ENCODE measurements around the gene NXT1. TPM values are rescaled to one million over a fixed set of nuclear protein-coding genes. Genes with fewer than 3 reads are reported as not detected.

The NXT1 gene
- total RNA-seq (2014; rRNA removed; shearing (Covaris generic)) (30.2 and 40.5 TPM in 2 replicates), polyA plus RNA-seq (2016; fragmentation: Nextera tagmentation; extraction: Ambion mirVana) (34.4 and 39.1 TPM in 2 replicates)
- long read RNA-seq, transcript NXT1-201 (2 exons, 1,123 nt), result major isoform, 33 of 36 reads
- long read RNA-seq, partial matches to known transcripts, result 3 of 36 reads
- long read RNA-seq, other reads (novel, unspliced or antisense), result 0 of 36 reads

DNA sequence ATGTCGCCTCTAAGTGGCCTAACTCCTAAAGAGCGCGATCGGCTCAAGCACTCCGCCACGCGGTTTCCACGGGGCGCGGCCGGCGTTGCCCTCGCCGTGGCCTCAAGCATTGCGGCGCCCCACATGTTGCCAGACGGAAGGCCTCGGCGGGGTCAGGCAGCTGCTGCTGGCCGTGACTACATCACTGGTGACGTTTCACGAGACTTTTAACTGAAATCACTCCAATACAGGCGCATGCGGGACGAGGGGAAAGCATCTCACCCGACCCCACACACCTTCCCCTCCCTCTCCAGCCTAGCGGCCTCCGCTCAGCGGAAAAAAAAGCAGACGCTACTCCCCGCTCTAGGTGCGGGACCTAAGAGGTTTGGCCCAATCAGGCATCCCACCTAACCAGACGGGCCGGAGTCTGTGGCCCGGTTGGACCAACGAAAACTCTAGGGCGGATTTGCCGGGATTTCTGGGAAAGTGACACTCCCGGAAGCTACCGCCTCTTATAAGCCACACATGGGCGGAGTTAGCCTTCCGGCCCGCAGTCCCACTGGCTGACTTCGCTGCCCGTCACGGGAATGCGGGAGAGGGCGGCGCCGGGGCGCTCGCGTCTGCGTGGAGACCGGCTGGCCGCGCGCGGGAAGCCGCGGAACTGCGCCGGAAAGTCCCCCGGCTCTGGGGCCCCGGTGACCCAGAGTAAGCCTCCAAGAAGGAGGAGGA is at the start of gene NXT1:
Gene NXT1, plus strand, starts transcription at position 596 of the 708 bp plus-strand sequence. CDS start 3,251 bp downstream, outside the sequence.
- Mint-ChIP-seq H3K4me1 (peaks cover 22% of the 10 kb centered on the region), H3K27ac (peak within 1 kb of the TSS; percentile 98), H3K36me3 (ENCODE audit: low read depth) (peaks cover 16% of the 10 kb centered on the region; the same call in 2 of the 3 replicates), H3K27me3 (ENCODE audit: insufficient read depth, low read depth, poor library complexity) (peaks cover 14% of the 10 kb centered on the region), H3K4me3 (peak within 1 kb of the TSS; percentile 78), H3K9me3 (no peaks in the 10 kb centered on the region)
- H2AFZ ChIP-seq, result peak within 1 kb of the TSS; percentile 92
- peaks cover 3% of the 10 kb centered on the region; the same call in 1 of the 2 replicates for H3K36me3 ChIP-seq (ENCODE audit: insufficient read depth)
- DNase-seq (ENCODE audit: low spot score) (peak; percentile 99), ATAC-seq (peak; percentile 92)
- H3K27me3 ChIP-seq (ENCODE audit: insufficient read depth), result no peaks in the 10 kb centered on the region
- peaks cover 3% of the 10 kb centered on the region; the same call in 1 of the 2 replicates for H3F3A ChIP-seq (replicated peaks; ENCODE audit: low read depth)
- peaks cover 32% of the 10 kb centered on the region for H3K79me2 ChIP-seq (replicated peaks; ENCODE audit: insufficient read depth)
- H4K20me1 ChIP-seq (replicated peaks; ENCODE audit: insufficient read depth), result peaks cover 16% of the 10 kb centered on the region
- peaks cover 20% of the 10 kb centered on the region for H3K4me1 ChIP-seq (ENCODE audit: insufficient read depth)
- TF ChIP-seq CREB1 (CRISPR knock-in tag; IDR thresholded peaks at IDR 0.05; ENCODE audit: low read depth) (peak; percentile 58), POLR2AphosphoS5 (IDR thresholded peaks at IDR 0.05; ENCODE audit: low read depth) (peak; percentile 75), JUNB (IDR thresholded peaks at IDR 0.05; ENCODE audit: unreplicated experiment) (no peak), ZNF114 (CRISPR knock-in tag; IDR thresholded peaks at IDR 0.05) (no peak), NANOG (IDR thresholded peaks at IDR 0.05; ENCODE audit: borderline replicate concordance) (no peak), EZH2phosphoT487 (IDR thresholded peaks at IDR 0.05; ENCODE audit: unreplicated experiment) (no peak), ZNF331 (CRISPR knock-in tag; IDR thresholded peaks at IDR 0.05; ENCODE audit: low read depth) (no peak), EZH2 (IDR thresholded peaks at IDR 0.05; ENCODE audit: low read depth, unreplicated experiment) (no peak)
- peak within 1 kb of the TSS; percentile 96 for H3K27ac ChIP-seq (ENCODE audit: low read depth)
- H3K4me3 ChIP-seq, result peak within 1 kb of the TSS; percentile 95
- H3K9me2 ChIP-seq (ENCODE audit: insufficient read depth), result no peaks in the 10 kb centered on the region
- H3K4me2 ChIP-seq, result peak within 1 kb of the TSS; percentile 92

DNA sequence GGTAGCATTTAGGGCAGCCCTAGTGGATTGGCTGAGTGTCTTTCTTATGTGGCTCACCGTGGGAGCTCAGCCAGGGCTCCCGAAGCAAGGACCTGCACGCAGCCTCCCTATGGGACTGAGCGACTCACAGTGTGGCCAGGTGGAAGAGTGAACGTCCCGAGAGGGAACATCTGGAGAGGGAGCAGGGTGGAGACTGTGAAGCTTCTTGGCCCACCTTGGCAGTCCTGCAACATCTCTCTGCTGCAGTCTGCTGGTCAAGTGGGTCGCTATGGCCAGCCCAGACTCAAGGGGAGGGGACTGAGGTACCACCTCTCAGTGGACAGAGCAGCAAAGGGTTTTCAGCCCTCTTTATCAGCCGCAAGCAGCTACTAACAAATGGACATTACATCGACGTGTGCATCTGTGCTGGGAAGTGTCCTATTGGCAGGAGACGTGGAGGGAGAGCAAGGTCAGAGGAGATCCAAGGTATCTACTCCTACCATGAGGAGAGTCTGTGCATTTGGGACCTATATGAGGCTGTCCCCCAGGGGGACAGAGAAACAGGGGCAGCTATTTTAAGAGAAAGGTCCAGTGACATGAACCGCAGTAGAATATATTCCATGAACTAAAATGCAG is 49.0 kb upstream of the NXT1 start:
- no peak overlapping the region for H3K4me3 Mint-ChIP-seq
- TF ChIP-seq, protein P1, sequence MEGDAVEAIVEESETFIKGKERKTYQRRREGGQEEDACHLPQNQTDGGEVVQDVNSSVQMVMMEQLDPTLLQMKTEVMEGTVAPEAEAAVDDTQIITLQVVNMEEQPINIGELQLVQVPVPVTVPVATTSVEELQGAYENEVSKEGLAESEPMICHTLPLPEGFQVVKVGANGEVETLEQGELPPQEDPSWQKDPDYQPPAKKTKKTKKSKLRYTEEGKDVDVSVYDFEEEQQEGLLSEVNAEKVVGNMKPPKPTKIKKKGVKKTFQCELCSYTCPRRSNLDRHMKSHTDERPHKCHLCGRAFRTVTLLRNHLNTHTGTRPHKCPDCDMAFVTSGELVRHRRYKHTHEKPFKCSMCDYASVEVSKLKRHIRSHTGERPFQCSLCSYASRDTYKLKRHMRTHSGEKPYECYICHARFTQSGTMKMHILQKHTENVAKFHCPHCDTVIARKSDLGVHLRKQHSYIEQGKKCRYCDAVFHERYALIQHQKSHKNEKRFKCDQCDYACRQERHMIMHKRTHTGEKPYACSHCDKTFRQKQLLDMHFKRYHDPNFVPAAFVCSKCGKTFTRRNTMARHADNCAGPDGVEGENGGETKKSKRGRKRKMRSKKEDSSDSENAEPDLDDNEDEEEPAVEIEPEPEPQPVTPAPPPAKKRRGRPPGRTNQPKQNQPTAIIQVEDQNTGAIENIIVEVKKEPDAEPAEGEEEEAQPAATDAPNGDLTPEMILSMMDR (conservative IDR thresholded peaks at IDR 0.05; ENCODE audit: low read depth in 2 of 2), result no peak
- TF ChIP-seq POLR2AphosphoS5 (IDR thresholded peaks at IDR 0.05; ENCODE audit: low read depth), result no peak
- TF ChIP-seq, protein P2, sequence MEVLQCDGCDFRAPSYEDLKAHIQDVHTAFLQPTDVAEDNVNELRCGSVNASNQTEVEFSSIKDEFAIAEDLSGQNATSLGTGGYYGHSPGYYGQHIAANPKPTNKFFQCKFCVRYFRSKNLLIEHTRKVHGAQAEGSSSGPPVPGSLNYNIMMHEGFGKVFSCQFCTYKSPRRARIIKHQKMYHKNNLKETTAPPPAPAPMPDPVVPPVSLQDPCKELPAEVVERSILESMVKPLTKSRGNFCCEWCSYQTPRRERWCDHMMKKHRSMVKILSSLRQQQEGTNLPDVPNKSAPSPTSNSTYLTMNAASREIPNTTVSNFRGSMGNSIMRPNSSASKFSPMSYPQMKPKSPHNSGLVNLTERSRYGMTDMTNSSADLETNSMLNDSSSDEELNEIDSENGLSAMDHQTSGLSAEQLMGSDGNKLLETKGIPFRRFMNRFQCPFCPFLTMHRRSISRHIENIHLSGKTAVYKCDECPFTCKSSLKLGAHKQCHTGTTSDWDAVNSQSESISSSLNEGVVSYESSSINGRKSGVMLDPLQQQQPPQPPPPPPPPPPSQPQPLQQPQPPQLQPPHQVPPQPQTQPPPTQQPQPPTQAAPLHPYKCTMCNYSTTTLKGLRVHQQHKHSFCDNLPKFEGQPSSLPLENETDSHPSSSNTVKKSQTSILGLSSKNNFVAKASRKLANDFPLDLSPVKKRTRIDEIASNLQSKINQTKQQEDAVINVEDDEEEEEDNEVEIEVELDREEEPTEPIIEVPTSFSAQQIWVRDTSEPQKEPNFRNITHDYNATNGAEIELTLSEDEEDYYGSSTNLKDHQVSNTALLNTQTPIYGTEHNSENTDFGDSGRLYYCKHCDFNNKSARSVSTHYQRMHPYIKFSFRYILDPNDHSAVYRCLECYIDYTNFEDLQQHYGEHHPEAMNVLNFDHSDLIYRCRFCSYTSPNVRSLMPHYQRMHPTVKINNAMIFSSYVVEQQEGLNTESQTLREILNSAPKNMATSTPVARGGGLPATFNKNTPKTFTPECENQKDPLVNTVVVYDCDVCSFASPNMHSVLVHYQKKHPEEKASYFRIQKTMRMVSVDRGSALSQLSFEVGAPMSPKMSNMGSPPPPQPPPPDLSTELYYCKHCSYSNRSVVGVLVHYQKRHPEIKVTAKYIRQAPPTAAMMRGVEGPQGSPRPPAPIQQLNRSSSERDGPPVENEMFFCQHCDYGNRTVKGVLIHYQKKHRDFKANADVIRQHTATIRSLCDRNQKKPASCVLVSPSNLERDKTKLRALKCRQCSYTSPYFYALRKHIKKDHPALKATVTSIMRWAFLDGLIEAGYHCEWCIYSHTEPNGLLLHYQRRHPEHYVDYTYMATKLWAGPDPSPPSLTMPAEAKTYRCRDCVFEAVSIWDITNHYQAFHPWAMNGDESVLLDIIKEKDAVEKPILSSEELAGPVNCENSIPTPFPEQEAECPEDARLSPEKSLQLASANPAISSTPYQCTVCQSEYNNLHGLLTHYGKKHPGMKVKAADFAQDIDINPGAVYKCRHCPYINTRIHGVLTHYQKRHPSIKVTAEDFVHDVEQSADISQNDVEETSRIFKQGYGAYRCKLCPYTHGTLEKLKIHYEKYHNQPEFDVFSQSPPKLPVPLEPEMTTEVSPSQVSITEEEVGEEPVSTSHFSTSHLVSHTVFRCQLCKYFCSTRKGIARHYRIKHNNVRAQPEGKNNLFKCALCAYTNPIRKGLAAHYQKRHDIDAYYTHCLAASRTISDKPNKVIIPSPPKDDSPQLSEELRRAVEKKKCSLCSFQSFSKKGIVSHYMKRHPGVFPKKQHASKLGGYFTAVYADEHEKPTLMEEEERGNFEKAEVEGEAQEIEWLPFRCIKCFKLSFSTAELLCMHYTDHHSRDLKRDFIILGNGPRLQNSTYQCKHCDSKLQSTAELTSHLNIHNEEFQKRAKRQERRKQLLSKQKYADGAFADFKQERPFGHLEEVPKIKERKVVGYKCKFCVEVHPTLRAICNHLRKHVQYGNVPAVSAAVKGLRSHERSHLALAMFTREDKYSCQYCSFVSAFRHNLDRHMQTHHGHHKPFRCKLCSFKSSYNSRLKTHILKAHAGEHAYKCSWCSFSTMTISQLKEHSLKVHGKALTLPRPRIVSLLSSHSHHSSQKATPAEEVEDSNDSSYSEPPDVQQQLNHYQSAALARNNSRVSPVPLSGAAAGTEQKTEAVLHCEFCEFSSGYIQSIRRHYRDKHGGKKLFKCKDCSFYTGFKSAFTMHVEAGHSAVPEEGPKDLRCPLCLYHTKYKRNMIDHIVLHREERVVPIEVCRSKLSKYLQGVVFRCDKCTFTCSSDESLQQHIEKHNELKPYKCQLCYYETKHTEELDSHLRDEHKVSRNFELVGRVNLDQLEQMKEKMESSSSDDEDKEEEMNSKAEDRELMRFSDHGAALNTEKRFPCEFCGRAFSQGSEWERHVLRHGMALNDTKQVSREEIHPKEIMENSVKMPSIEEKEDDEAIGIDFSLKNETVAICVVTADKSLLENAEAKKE (CRISPR knock-in tag; IDR thresholded peaks at IDR 0.05), result no peak
- no peak for TF ChIP-seq ZNF114 (CRISPR knock-in tag; IDR thresholded peaks at IDR 0.05)
- no peak for TF ChIP-seq EZH2 (IDR thresholded peaks at IDR 0.05; ENCODE audit: low read depth, unreplicated experiment)
- TF ChIP-seq JUNB (IDR thresholded peaks at IDR 0.05; ENCODE audit: unreplicated experiment), result no peak

More for the DNA sequence above, 49.0 kb upstream of the NXT1 start:
- H3K4me3 ChIP-seq, result no peak overlapping the region
- H3K79me2 ChIP-seq (replicated peaks; ENCODE audit: insufficient read depth), result no peaks in the 10 kb centered on the region
- H2AFZ ChIP-seq, result no peak overlapping the region
- H3K4me1 ChIP-seq (ENCODE audit: insufficient read depth), result no peaks in the 10 kb centered on the region
- H3F3A ChIP-seq (replicated peaks; ENCODE audit: low read depth), result no peaks in the 10 kb centered on the region
- DNase-seq (ENCODE audit: low spot score), result no peak
- no peak for ATAC-seq
- no peaks in the 10 kb centered on the region for H3K27me3 ChIP-seq (ENCODE audit: insufficient read depth)
- Mint-ChIP-seq H3K27ac (no peak overlapping the region), H3K9me3 (no peaks in the 10 kb centered on the region; the same call in 2 of the 3 replicates), H3K36me3 (ENCODE audit: low read depth) (no peaks in the 10 kb centered on the region), H3K27me3 (ENCODE audit: insufficient read depth, low read depth, poor library complexity) (peaks cover 11% of the 10 kb centered on the region), H3K4me1 (peaks cover 10% of the 10 kb centered on the region)
- H3K9me2 ChIP-seq (ENCODE audit: insufficient read depth), result no peaks in the 10 kb centered on the region
- no peak overlapping the region for H3K27ac ChIP-seq (ENCODE audit: low read depth)
- H3K4me2 ChIP-seq, result no peak overlapping the region
- H3K36me3 ChIP-seq (ENCODE audit: insufficient read depth), result no peaks in the 10 kb centered on the region
- H4K20me1 ChIP-seq (replicated peaks; ENCODE audit: insufficient read depth), result no peaks in the 10 kb centered on the region

Measured in GM23338 (cell line).